GM18861 (cell line): ENCODE data around the gene PRKAG3.
"Not testable (repeated sequence)": the region's sequence is repeated elsewhere in the genome, so short reads cannot be mapped to it uniquely, and the experiment has no call there.

ENCODE experiments used
- ATAC-seq: cut with Tn5 transposase; IDR thresholded peaks from one replicate; pipeline ENCODE4 v1.9.1; 2021; ENCODE audit not compliant: unreplicated experiment

The PRKAG3 gene

GRCh38 chr2:218844334-218844733, 12.7 kb upstream of the PRKAG3 start:
- not testable (repeated sequence) for ATAC-seq

- ATAC-seq = no peak
These were observed 8.3 kb upstream of the PRKAG3 start for GRCh38 chr2:218839888-218840287.

- no peak for ATAC-seq
These were observed 7.8 kb upstream of the PRKAG3 start for GRCh38 chr2:218839430-218839829.

GRCh38 chr2:218837495-218837894, 5.9 kb upstream of the PRKAG3 start:
- no peak for ATAC-seq

GRCh38 chr2:218834685-218835084, 3.1 kb upstream of the PRKAG3 start:
- no peak for ATAC-seq

- no peak for ATAC-seq
These were observed 1.5 kb upstream of the PRKAG3 start for GRCh38 chr2:218833023-218833609.

GRCh38 chr2:218832520-218832919, 917 bp upstream of the PRKAG3 start:
- ATAC-seq = no peak

GRCh38 chr2:218832081-218832480, 478 bp upstream of the PRKAG3 start:
- no peak for ATAC-seq

- ATAC-seq = no peak
These were observed 887 bp downstream of the PRKAG3 start for GRCh38 chr2:218830526-218831306.

- no peak for ATAC-seq
These were observed 1.6 kb downstream of the PRKAG3 start for GRCh38 chr2:218829868-218830451.

GRCh38 chr2:218828477-218828778, 3.2 kb downstream of the PRKAG3 start:
- ATAC-seq = no peak

- no peak for ATAC-seq
These were observed 3.7 kb downstream of the PRKAG3 start for GRCh38 chr2:218827701-218828476.

GRCh38 chr2:218826791-218827190, 4.8 kb downstream of the PRKAG3 start:
- ATAC-seq = no peak

- no peak for ATAC-seq
These were observed 7.6 kb downstream of the PRKAG3 start for GRCh38 chr2:218824004-218824403.

- ATAC-seq = no peak
These were observed 8.3 kb downstream of the PRKAG3 start for GRCh38 chr2:218823196-218823855.

GRCh38 chr2:218822622-218823021, 9.0 kb downstream of the PRKAG3 start:
- no peak for ATAC-seq

- no peak for ATAC-seq
These were observed 9.9 kb downstream of the PRKAG3 start for GRCh38 chr2:218821605-218822211.

GRCh38 chr2:218820746-218821369, 10.7 kb downstream of the PRKAG3 start:
- ATAC-seq = no peak

- no peak for ATAC-seq
These were observed 12.5 kb downstream of the PRKAG3 start for GRCh38 chr2:218819093-218819492.

- ATAC-seq = no peak
These were observed 15.0 kb downstream of the PRKAG3 start for GRCh38 chr2:218816561-218817011.
